ENCODE measurements around the gene MYO16.

MYO16 gene

GRCh38 chr13:108667205-108667604 lies 37.8 kb downstream of the MYO16 start:
- no peak for DNase-seq

GRCh38 chr13:108669381-108669780 lies 40.0 kb downstream of the MYO16 start:
- no peak for DNase-seq

GRCh38 chr13:108674346-108674745 lies 44.9 kb downstream of the MYO16 start:
- DNase-seq: no peak

- DNase-seq: no peak
Observed at GRCh38 chr13:108674771-108675170, 45.4 kb downstream of the MYO16 start.

GRCh38 chr13:108676620-108677019 lies 47.2 kb downstream of the MYO16 start:
- no peak for DNase-seq

- DNase-seq: no peak
Observed at GRCh38 chr13:108677806-108678205, 48.4 kb downstream of the MYO16 start.

GRCh38 chr13:108680011-108680410 lies 50.6 kb downstream of the MYO16 start:
- DNase-seq: no peak

- DNase-seq: no peak
Observed at GRCh38 chr13:108681986-108682575, 52.7 kb downstream of the MYO16 start.

GRCh38 chr13:108682714-108683113 lies 53.3 kb downstream of the MYO16 start:
- no peak for DNase-seq

- DNase-seq: no peak
Observed at GRCh38 chr13:108686027-108686426, 56.6 kb downstream of the MYO16 start.

GRCh38 chr13:108690726-108691125 lies 61.3 kb downstream of the MYO16 start:
- no peak for DNase-seq

- no peak for DNase-seq
Observed at GRCh38 chr13:108700422-108701170, 71.2 kb downstream of the MYO16 start.

- DNase-seq: no peak
Observed at GRCh38 chr13:108702171-108702570, 72.8 kb downstream of the MYO16 start.

GRCh38 chr13:108705031-108705430 lies 75.6 kb downstream of the MYO16 start:
- DNase-seq: no peak

- no peak for DNase-seq
Observed at GRCh38 chr13:108707584-108707983, 78.2 kb downstream of the MYO16 start.

- DNase-seq: no peak
Observed at GRCh38 chr13:108708921-108709320, 79.5 kb downstream of the MYO16 start.

- DNase-seq: no peak
Observed at GRCh38 chr13:108711386-108711785, 82.0 kb downstream of the MYO16 start.

GRCh38 chr13:108725471-108725870 lies 96.1 kb downstream of the MYO16 start:
- DNase-seq: no peak

- DNase-seq: no peak
Observed at GRCh38 chr13:108728370-108728769, 99.0 kb downstream of the MYO16 start.

GRCh38 chr13:108733022-108733560 lies 103.7 kb downstream of the MYO16 start:
- no peak for DNase-seq

GRCh38 chr13:108734676-108735075 lies 105.3 kb downstream of the MYO16 start:
- DNase-seq: no peak

GRCh38 chr13:108741930-108742329 lies 112.5 kb downstream of the MYO16 start:
- no peak for DNase-seq

- DNase-seq: no peak
Observed at GRCh38 chr13:108742701-108743451, 113.5 kb downstream of the MYO16 start.

- no peak for DNase-seq
Observed at GRCh38 chr13:108743522-108743921, 114.1 kb downstream of the MYO16 start.
